ENCODE measurements around the gene NBAS. TPM values are rescaled to one million over a fixed set of nuclear protein-coding genes. Genes with fewer than 3 reads are reported as not detected.
A peak's percentile ranks its signal among the peaks of the same experiment; 100 is the strongest.

The NBAS gene
- total and polyA plus RNA-seq, 10 of the 15 experiments (the other 5 are each of a cell fraction or from before 2014, with no cell fraction given): 4.3 to 32.7 (median 20.8) TPM

DNA sequence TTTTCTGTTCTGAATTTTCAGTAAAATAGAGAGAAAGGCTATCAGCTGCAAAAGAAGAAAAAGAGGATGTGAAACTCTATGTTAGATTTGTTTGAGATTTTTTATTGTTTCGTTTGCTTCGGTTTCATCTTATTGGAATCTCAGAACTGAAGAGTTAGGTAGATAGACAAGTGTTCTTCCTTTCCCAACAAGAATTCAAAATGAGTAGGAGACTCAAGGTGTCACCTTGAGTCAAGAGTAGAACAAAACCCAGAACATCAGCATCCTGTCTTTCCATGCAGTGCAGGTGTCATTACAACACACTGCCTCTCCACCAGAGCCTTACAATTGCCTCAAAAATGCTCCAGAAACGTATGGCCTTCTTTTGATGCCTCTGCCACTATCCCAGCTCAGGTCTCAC lies 21.1 kb downstream of the NBAS start:
- WGBS (ENCODE audit: insufficient coverage, insufficient replicate concordance, low lambda C conversion rate, missing lambda C conversion rate): 58% methylated on average over 3 of the region's 3 CpGs
- Histone ChIP-seq H3K4me1 (ENCODE audit: control insufficient read depth, insufficient read depth, low read length) (peaks cover 8% of the 10 kb centered on the region), H3K9me3 (replicated peaks; ENCODE audit: control insufficient read depth, insufficient read depth, low read length) (no peaks in the 10 kb centered on the region), H3K27me3 (replicated peaks in 1 of 2; ENCODE audit: control insufficient read depth in 2 of 2, insufficient read depth in 2 of 2, low read length in 1 of 2) (no peaks in the 10 kb centered on the region), H2AFZ (ENCODE audit: control insufficient read depth, low read depth, low read length) (no peak overlapping the region), H3K4me2 (ENCODE audit: control insufficient read depth, insufficient read depth) (no peak overlapping the region), H4K20me1 (ENCODE audit: control insufficient read depth, insufficient read depth) (no peaks in the 10 kb centered on the region), H3K4me3 (no peak overlapping the region), H3K27ac (ENCODE audit: control insufficient read depth, insufficient read depth) (no peak overlapping the region), H3K36me3 (ENCODE audit: control insufficient read depth in 2 of 2, insufficient read depth in 2 of 2, low read length in 1 of 2) (no peaks in the 10 kb centered on the region; a peak in 2 of 4 replicates), H3K79me2 (ENCODE audit: control insufficient read depth, insufficient read depth, low read length) (no peaks in the 10 kb centered on the region), H3K9ac (ENCODE audit: control insufficient read depth, insufficient read depth, low read length) (no peak overlapping the region)
- ChIA-PET POLR2A (no interaction called here), CTCF (interaction anchor here (0.6 kb wide), 1 partner anchor 12 kb away, joined by 5 read pairs; no protein-coding TSS in a partner anchor), SMC1A (ENCODE audit: uncharacterized antibody, unreplicated experiment) (interaction anchor here (0.6 kb wide), 2 partner anchors 38 to 43 kb away, joined by 3 read pairs; no protein-coding TSS in a partner anchor), RAD21 (ENCODE audit: unreplicated experiment) (interaction anchor here (0.6 kb wide), 1 partner anchor 13 kb away, joined by 3 read pairs; no protein-coding TSS in a partner anchor)
- BruUV-seq (replicated peaks): no TSS peak
- FAIRE-seq (peak; percentile 69), DNase-seq (ENCODE audit: low read depth, low spot score) (no peak), ATAC-seq (peak; percentile 76)
- in situ Hi-C loops (cut with MboI): no loop called here
- intact Hi-C loops (cut with micrococcal nuclease; ENCODE audit: unreplicated experiment): no loop called here
- no peak for TF ChIP-seq NFIC (IDR thresholded peaks at IDR 0.05; ENCODE audit: low read depth, low read length)
- TF ChIP-seq, protein P1, sequence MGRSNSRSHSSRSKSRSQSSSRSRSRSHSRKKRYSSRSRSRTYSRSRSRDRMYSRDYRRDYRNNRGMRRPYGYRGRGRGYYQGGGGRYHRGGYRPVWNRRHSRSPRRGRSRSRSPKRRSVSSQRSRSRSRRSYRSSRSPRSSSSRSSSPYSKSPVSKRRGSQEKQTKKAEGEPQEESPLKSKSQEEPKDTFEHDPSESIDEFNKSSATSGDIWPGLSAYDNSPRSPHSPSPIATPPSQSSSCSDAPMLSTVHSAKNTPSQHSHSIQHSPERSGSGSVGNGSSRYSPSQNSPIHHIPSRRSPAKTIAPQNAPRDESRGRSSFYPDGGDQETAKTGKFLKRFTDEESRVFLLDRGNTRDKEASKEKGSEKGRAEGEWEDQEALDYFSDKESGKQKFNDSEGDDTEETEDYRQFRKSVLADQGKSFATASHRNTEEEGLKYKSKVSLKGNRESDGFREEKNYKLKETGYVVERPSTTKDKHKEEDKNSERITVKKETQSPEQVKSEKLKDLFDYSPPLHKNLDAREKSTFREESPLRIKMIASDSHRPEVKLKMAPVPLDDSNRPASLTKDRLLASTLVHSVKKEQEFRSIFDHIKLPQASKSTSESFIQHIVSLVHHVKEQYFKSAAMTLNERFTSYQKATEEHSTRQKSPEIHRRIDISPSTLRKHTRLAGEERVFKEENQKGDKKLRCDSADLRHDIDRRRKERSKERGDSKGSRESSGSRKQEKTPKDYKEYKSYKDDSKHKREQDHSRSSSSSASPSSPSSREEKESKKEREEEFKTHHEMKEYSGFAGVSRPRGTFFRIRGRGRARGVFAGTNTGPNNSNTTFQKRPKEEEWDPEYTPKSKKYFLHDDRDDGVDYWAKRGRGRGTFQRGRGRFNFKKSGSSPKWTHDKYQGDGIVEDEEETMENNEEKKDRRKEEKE (IDR thresholded peaks at IDR 0.05): no peak
- no peak for TF ChIP-seq MEF2B (IDR thresholded peaks at IDR 0.05; ENCODE audit: partially characterized antibody, poor library complexity, severe bottlenecking)
- TF ChIP-seq NFXL1 (IDR thresholded peaks at IDR 0.05; ENCODE audit: borderline replicate concordance): no peak
- TF ChIP-seq MEF2A (IDR thresholded peaks at IDR 0.05; ENCODE audit: insufficient read depth, low read depth, low read length): no peak
- TF ChIP-seq NR2F1 (conservative IDR thresholded peaks at IDR 0.05): no peak
- no peak for TF ChIP-seq BACH1 (IDR thresholded peaks at IDR 0.05; ENCODE audit: borderline replicate concordance)
- no peak for TF ChIP-seq MXI1 (IDR thresholded peaks at IDR 0.05; ENCODE audit: low read depth, low read length)
- TF ChIP-seq, protein P2, sequence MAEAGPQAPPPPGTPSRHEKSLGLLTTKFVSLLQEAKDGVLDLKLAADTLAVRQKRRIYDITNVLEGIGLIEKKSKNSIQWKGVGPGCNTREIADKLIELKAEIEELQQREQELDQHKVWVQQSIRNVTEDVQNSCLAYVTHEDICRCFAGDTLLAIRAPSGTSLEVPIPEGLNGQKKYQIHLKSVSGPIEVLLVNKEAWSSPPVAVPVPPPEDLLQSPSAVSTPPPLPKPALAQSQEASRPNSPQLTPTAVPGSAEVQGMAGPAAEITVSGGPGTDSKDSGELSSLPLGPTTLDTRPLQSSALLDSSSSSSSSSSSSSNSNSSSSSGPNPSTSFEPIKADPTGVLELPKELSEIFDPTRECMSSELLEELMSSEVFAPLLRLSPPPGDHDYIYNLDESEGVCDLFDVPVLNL (IDR thresholded peaks at IDR 0.05; ENCODE audit: low read depth, low read length): no peak
- TF ChIP-seq IRF4 (IDR thresholded peaks at IDR 0.05; ENCODE audit: low read depth, low read length): 0 out of 2 replicates have a peak, but pooled peaks have one; percentile 36
- TF ChIP-seq MYB (IDR thresholded peaks at IDR 0.05; ENCODE audit: borderline replicate concordance, low read depth, low read length): no peak
- no peak for TF ChIP-seq ZNF384 (IDR thresholded peaks at IDR 0.05; ENCODE audit: borderline replicate concordance, low read depth, low read length)
- no peak for TF ChIP-seq KAT2A (conservative IDR thresholded peaks at IDR 0.05; ENCODE audit: control insufficient read depth, low read depth, low read length)
- no peak for TF ChIP-seq NFYA (IDR thresholded peaks at IDR 0.05; ENCODE audit: borderline replicate concordance, low read depth, low read length)
- TF ChIP-seq SPI1 (IDR thresholded peaks at IDR 0.05; ENCODE audit: borderline replicate concordance, insufficient read depth, low read depth, low read length): peak; percentile 96
- TF ChIP-seq FOXK2 (IDR thresholded peaks at IDR 0.05): no peak
- TF ChIP-seq GATAD2B (conservative IDR thresholded peaks at IDR 0.05; ENCODE audit: low read depth): no peak
- no peak for TF ChIP-seq IKZF1 (conservative IDR thresholded peaks at IDR 0.05)
- no peak for TF ChIP-seq STAT1 (conservative IDR thresholded peaks at IDR 0.05)
- TF ChIP-seq ZNF622 (IDR thresholded peaks at IDR 0.05): no peak
- no peak for TF ChIP-seq TCF3 (IDR thresholded peaks at IDR 0.05; ENCODE audit: borderline replicate concordance, insufficient read depth, low read depth, low read length)
- TF ChIP-seq, protein P3, sequence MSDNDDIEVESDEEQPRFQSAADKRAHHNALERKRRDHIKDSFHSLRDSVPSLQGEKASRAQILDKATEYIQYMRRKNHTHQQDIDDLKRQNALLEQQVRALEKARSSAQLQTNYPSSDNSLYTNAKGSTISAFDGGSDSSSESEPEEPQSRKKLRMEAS (IDR thresholded peaks at IDR 0.05; ENCODE audit: low read depth, low read length): no peak

Data from GM12878 (cell line).